ENCODE data around the gene TRMT61A.

TRMT61A gene

DNA sequence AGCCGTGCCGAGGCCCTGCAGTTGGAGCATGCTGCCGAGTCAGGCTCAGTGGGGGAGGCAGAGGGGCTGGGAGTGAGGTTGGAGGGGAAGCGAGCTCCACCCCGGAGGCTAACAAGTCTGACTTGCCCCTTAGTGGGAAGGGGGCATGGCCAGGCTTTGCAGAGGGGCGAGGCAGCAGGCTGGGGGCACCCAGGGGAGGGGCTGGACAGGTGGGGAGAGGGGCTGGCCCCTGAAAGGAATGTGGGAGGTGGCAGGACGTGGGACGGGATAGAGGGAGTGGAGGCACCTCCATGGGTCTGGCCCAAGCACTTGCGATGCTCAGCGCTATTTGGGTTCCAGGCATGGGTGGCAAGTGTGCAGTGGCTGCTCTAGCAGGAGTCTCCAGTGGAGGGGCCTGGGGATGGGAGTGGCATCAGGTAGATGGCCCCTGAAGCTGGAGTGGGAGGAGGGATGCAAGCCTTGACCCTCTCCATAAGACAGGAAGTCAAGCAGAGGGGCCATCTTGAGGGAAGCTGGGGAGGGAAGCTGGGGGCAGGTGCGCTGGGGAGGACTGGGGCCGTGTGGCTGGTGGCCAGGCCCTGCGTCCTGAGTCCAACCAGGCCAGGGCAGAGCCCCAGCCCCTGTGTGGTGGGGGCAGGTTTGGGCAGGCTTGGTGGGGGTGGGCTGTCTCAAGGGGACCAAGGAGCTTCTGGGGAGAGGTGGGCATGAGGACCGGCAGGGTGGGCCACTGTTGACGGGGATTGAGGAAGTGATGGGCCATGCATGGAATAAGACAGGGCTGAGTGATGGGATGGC lies 2.6 kb downstream of the TRMT61A start:
- no peak overlapping the region for H3K4me3 ChIP-seq (ENCODE audit: low read depth, low read length)
- peaks cover 7% of the 10 kb centered on the region for H3K36me3 ChIP-seq (replicated peaks)
- in situ Hi-C loops (cut with HindIII; ENCODE audit: low pct_ligation_motif_present, low sequenced_read_pairs) = no loop called here
- TF ChIP-seq, protein P1, sequence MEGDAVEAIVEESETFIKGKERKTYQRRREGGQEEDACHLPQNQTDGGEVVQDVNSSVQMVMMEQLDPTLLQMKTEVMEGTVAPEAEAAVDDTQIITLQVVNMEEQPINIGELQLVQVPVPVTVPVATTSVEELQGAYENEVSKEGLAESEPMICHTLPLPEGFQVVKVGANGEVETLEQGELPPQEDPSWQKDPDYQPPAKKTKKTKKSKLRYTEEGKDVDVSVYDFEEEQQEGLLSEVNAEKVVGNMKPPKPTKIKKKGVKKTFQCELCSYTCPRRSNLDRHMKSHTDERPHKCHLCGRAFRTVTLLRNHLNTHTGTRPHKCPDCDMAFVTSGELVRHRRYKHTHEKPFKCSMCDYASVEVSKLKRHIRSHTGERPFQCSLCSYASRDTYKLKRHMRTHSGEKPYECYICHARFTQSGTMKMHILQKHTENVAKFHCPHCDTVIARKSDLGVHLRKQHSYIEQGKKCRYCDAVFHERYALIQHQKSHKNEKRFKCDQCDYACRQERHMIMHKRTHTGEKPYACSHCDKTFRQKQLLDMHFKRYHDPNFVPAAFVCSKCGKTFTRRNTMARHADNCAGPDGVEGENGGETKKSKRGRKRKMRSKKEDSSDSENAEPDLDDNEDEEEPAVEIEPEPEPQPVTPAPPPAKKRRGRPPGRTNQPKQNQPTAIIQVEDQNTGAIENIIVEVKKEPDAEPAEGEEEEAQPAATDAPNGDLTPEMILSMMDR (IDR thresholded peaks at IDR 0.05; ENCODE audit: low read depth, low read length, missing control alignments) = no peak
- DNase-seq = no peak
- no peaks in the 10 kb centered on the region for H3K27me3 ChIP-seq (replicated peaks)
- H3K27ac ChIP-seq = no peak overlapping the region

DNA sequence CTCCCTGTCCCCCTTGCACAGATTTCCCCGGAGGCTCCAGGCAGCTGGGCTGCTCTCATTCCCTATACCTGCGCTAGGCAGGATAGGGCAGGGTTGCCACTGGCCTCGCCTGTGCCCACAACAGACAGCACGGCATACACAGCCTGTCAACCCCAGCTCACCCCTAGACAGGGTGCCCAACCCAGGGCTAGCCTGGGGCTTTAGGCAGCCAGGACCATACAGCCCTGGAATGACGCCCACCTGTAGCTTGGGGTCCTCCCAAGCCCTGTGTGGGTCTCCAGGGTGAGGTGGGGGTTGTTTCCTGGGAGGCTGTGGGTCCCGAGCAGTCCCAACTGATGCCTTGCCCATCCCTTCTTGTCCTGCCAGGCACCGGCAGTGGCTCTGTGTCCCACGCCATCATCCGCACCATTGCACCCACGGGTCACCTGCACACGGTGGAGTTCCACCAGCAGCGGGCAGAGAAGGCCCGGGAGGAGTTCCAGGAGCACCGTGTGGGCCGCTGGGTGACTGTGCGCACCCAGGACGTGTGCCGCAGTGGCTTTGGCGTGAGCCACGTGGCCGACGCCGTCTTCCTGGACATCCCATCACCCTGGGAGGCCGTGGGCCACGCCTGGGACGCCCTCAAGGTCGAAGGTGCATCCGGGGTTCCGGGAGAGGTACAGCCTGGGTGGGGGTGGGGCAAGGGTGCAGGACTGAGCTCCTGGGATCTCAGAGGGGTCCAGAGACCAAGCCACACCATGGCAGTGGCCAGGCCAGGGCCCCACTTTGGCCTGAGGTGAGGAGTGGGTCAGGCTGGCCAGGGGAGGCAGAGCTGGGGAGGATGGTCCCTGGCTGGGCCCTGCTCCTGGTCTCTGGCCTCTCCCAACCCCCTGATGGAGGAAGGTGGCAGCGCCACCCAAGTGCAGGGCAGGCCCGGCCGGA lies 3.5 kb downstream of the TRMT61A start:
- peaks cover 7% of the 10 kb centered on the region for H3K36me3 ChIP-seq (replicated peaks)
- in situ Hi-C loops (cut with HindIII; ENCODE audit: low pct_ligation_motif_present, low sequenced_read_pairs) = no loop called here
- no peaks in the 10 kb centered on the region for H3K27me3 ChIP-seq (replicated peaks)
- H3K27ac ChIP-seq = no peak overlapping the region
- H3K4me3 ChIP-seq (ENCODE audit: low read depth, low read length) = no peak overlapping the region
- no peak for DNase-seq
- TF ChIP-seq, protein P1 (IDR thresholded peaks at IDR 0.05; ENCODE audit: low read depth, low read length, missing control alignments) = no peak

DNA sequence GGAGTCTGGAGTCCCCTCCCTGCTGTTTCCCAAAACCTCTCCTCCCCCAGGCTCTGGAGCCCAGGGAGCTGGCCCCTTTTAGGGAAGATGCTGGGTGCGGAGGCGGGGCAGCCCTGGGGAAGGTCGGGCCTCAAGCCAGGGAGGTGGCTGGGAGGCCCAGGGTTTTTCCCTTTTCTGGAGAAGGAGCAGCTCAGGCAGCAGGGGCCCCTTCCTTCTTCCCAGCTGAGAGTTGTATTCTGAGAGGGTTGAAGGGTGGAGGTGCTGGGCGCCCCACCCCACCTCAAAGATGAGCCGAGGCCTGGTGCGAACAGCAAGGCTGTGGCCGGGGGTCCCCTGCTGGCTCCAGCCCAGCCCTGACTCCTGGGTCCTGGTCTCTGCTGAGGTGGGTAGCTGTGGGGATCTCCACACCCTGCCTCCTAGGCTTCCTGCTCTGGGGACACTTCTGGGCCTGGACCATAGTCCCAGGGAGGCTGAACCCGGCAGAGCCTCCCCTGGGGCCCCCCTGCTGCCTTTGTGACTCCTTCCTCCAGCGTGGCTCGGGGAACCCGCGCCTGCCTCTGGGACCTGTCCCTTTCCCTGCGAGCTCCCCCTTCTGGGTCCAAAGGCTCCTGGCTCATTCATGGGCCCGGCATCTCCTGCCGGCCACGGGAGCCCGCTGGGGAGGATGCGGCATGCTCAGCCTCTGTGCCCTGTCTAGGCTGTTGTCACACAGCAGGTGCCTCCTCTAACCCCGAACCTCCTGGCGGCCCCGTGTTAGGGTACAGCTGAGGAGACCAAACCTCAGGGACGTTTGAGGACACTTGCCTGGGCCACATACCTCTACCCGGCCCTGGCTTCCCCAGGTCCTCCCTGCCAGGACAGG lies 4.4 kb downstream of the TRMT61A start:
- in situ Hi-C loops (cut with HindIII; ENCODE audit: low pct_ligation_motif_present, low sequenced_read_pairs) = no loop called here
- Histone ChIP-seq H3K4me3 (ENCODE audit: low read depth, low read length) (no peak overlapping the region), H3K27me3 (replicated peaks) (no peaks in the 10 kb centered on the region), H3K27ac (no peak overlapping the region), H3K36me3 (replicated peaks) (peaks cover 7% of the 10 kb centered on the region)
- TF ChIP-seq, protein P1 (IDR thresholded peaks at IDR 0.05; ENCODE audit: low read depth, low read length, missing control alignments) = no peak
- DNase-seq = no peak

DNA sequence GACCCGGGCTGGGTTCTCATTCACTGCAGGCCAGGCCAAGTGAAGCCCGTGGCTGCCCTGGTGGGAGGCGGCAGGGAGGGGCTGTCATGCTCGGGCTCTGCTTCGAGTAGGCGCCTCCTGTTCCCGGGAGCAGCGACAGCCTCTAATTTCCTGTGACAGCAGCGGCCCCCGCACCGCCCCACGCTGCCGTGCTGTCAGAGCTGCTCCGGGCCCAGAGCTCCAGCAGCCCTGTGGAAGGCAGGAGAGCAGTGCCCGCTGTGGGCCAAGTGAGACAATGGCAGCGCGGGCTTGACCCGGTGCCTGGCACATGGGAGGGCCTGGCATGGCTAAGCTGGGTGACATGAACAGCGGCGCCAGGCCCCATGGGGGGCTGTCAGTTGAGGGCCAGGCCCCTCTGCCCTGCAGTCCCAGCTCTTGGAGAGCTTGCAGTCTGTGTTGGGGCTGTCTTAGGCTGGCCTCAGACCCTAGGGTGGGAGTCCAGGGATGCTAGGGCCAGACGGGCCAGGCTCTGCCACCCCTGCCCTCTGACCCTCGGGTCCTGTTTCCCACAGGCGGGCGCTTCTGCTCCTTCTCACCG lies 5.1 kb downstream of the TRMT61A start:
- in situ Hi-C loops (cut with HindIII; ENCODE audit: low pct_ligation_motif_present, low sequenced_read_pairs) = no loop called here
- TF ChIP-seq, protein P1 (IDR thresholded peaks at IDR 0.05; ENCODE audit: low read depth, low read length, missing control alignments) = no peak
- Histone ChIP-seq H3K27me3 (replicated peaks) (no peaks in the 10 kb centered on the region), H3K27ac (no peak overlapping the region), H3K36me3 (replicated peaks) (peaks cover 7% of the 10 kb centered on the region), H3K4me3 (ENCODE audit: low read depth, low read length) (no peak overlapping the region)
- no peak for DNase-seq

DNA sequence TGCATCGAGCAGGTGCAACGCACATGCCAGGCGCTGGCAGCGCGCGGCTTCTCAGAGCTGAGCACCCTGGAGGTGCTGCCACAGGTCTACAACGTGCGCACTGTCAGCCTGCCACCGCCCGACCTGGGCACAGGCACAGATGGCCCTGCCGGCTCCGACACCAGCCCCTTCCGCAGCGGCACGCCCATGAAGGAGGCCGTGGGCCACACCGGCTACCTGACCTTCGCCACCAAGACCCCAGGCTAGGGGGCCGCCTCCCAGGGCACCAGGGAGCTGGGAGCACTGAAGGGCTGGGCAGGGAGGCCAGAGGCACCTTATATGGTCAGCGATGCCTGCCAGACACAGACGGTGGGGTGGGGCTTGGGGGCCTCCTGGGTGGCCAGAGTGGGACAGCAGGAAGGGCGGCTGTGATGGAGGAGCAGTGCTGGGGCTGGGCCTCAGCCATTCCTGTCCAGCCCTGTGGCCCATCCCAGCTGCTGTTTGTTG lies 5.6 kb downstream of the TRMT61A start:
- Histone ChIP-seq H3K27me3 (replicated peaks) (no peaks in the 10 kb centered on the region), H3K36me3 (replicated peaks) (peaks cover 7% of the 10 kb centered on the region), H3K27ac (no peak overlapping the region), H3K4me3 (ENCODE audit: low read depth, low read length) (no peak overlapping the region)
- in situ Hi-C loops (cut with HindIII; ENCODE audit: low pct_ligation_motif_present, low sequenced_read_pairs) = no loop called here
- DNase-seq = no peak
- TF ChIP-seq, protein P1 (IDR thresholded peaks at IDR 0.05; ENCODE audit: low read depth, low read length, missing control alignments) = no peak

Data from brain microvascular endothelial cell (primary cell).